ENCODE data around the gene PPP1R36.

Gene PPP1R36

DNA sequence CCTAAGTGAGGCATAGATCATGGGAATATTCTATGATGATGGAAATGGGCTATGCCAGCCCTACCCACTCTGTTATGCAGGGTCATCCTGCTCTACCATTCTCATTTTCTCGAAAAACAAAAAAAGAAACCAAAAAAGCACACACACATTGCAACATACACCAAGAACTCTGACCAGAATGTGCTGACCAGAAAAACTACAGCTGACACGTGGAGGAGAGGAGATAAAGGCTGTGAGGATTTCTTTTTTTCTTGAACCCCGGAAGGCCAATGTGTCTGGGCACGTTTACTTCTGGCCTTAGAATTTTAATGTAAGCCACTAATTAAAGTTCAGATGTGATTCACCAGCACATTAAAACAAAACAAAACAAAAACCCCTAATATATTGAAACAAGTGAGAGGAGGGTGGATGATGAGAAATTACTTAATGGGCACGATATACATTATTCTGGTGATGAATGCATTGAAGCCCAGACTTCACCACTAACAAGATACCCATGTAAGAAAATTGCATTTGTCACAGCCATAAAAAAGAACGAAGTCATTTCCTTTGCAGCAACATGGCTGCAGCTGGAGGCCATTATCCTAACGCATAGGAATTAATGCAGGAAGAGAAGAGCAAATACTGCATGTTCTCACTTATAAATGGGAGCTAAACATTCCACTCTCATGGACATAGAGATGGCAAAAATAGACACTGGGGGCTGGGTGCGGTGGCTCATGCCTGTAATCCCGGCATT, 88.1 kb downstream of the PPP1R36 start:
- TF ChIP-seq, protein P1, sequence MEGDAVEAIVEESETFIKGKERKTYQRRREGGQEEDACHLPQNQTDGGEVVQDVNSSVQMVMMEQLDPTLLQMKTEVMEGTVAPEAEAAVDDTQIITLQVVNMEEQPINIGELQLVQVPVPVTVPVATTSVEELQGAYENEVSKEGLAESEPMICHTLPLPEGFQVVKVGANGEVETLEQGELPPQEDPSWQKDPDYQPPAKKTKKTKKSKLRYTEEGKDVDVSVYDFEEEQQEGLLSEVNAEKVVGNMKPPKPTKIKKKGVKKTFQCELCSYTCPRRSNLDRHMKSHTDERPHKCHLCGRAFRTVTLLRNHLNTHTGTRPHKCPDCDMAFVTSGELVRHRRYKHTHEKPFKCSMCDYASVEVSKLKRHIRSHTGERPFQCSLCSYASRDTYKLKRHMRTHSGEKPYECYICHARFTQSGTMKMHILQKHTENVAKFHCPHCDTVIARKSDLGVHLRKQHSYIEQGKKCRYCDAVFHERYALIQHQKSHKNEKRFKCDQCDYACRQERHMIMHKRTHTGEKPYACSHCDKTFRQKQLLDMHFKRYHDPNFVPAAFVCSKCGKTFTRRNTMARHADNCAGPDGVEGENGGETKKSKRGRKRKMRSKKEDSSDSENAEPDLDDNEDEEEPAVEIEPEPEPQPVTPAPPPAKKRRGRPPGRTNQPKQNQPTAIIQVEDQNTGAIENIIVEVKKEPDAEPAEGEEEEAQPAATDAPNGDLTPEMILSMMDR (IDR thresholded peaks at IDR 0.05; ENCODE audit: low read depth, low read length), result no peak
- no peak overlapping the region for H3K4me3 ChIP-seq (ENCODE audit: low read depth, low read length)
- H3K27ac ChIP-seq, result no peak overlapping the region
- no peaks in the 10 kb centered on the region for H3K36me3 ChIP-seq
- H3K9me3 ChIP-seq (ENCODE audit: severe bottlenecking), result no peaks in the 10 kb centered on the region
- no peaks in the 10 kb centered on the region for H3K27me3 ChIP-seq (ENCODE audit: insufficient read depth, low read depth, severe bottlenecking)
- DNase-seq, result no peak

DNA sequence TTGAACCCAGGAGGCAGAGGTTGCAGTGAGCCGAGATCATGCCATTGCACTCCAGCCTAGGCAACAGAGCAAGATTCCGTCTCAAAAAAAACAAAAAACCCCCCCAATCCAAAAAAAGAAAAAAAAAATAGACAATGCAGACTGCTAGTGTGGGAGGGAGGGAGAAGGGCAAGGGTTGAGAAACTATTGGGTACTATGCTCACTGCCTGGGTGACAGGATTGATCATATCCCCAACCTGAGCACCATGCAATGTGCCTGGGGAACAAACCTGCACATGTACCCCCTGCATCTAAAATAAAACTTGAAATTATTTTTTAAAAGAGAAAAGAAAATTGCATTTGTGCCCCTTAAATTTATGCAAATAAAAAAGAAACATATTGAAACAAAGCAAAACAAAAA, 88.9 kb downstream of the PPP1R36 start:
- Histone ChIP-seq H3K9me3 (ENCODE audit: severe bottlenecking) (no peaks in the 10 kb centered on the region), H3K27ac (no peak overlapping the region), H3K36me3 (no peaks in the 10 kb centered on the region)

More for the DNA sequence above, 88.9 kb downstream of the PPP1R36 start:
- no peaks in the 10 kb centered on the region for H3K27me3 ChIP-seq (ENCODE audit: insufficient read depth, low read depth, severe bottlenecking)
- TF ChIP-seq, protein P1 (IDR thresholded peaks at IDR 0.05; ENCODE audit: low read depth, low read length), result no peak
- no peak for DNase-seq
- H3K4me3 ChIP-seq (ENCODE audit: low read depth, low read length), result no peak overlapping the region
